Measurements from ENCODE around the gene KREMEN1.

DNA sequence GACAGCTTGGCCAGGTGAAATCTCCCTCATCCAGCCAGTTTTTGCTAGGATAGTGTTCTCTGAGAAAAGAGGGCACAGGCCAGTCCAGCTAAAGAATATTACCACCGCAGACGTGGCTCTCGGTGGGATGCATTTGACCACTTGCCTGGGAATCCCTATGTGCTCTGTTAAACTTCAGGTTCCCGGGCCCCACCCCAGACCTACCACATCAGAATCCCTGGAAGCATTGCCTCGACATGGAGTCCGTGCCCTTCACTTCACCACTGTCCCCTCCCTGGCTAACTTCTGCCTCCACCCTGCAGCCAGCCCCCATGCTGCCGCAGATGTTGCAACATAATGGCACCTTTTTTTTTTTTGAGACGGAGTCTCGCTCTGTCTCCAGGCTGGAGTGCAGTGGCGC lies 76.0 kb downstream of the KREMEN1 start:
- TF ChIP-seq, protein P1, sequence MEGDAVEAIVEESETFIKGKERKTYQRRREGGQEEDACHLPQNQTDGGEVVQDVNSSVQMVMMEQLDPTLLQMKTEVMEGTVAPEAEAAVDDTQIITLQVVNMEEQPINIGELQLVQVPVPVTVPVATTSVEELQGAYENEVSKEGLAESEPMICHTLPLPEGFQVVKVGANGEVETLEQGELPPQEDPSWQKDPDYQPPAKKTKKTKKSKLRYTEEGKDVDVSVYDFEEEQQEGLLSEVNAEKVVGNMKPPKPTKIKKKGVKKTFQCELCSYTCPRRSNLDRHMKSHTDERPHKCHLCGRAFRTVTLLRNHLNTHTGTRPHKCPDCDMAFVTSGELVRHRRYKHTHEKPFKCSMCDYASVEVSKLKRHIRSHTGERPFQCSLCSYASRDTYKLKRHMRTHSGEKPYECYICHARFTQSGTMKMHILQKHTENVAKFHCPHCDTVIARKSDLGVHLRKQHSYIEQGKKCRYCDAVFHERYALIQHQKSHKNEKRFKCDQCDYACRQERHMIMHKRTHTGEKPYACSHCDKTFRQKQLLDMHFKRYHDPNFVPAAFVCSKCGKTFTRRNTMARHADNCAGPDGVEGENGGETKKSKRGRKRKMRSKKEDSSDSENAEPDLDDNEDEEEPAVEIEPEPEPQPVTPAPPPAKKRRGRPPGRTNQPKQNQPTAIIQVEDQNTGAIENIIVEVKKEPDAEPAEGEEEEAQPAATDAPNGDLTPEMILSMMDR (IDR thresholded peaks at IDR 0.05) = no peak
- TF ChIP-seq, protein P2, sequence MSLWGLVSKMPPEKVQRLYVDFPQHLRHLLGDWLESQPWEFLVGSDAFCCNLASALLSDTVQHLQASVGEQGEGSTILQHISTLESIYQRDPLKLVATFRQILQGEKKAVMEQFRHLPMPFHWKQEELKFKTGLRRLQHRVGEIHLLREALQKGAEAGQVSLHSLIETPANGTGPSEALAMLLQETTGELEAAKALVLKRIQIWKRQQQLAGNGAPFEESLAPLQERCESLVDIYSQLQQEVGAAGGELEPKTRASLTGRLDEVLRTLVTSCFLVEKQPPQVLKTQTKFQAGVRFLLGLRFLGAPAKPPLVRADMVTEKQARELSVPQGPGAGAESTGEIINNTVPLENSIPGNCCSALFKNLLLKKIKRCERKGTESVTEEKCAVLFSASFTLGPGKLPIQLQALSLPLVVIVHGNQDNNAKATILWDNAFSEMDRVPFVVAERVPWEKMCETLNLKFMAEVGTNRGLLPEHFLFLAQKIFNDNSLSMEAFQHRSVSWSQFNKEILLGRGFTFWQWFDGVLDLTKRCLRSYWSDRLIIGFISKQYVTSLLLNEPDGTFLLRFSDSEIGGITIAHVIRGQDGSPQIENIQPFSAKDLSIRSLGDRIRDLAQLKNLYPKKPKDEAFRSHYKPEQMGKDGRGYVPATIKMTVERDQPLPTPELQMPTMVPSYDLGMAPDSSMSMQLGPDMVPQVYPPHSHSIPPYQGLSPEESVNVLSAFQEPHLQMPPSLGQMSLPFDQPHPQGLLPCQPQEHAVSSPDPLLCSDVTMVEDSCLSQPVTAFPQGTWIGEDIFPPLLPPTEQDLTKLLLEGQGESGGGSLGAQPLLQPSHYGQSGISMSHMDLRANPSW (CRISPR knock-in tag; conservative IDR thresholded peaks at IDR 0.05; ENCODE audit: low read depth) = no peak
- TF ChIP-seq SMAD3 (CRISPR knock-in tag; IDR thresholded peaks at IDR 0.05; ENCODE audit: borderline replicate concordance) (no peak), TEAD1 (CRISPR knock-in tag; IDR thresholded peaks at IDR 0.05) (no peak), EMX1 (CRISPR knock-in tag; IDR thresholded peaks at IDR 0.05) (no peak), TP53 (CRISPR knock-in tag; IDR thresholded peaks at IDR 0.05) (no peak)

All from WTC11 (cell line).